Fibroblast of the aortic adventitia (primary cell): ENCODE results near the gene BMAL1. TPM values are rescaled to one million over a fixed set of nuclear protein-coding genes. Genes with fewer than 3 reads are reported as not detected.

Experiments
- DNase-seq: peaks from one replicate; pipeline ENCODE4 v3.0.0-alpha.2; 2010; ENCODE audit warnings: low read depth
- H3K4me3 ChIP-seq: 2 replicates; pipeline ENCODE4 v1.5.1; 2011; ENCODE audit warnings: low read depth, mild to moderate bottlenecking, control low read depth, low read length, moderate library complexity
- CTCF ChIP-seq: IDR thresholded peaks from 2 replicates; pipeline ENCODE4 v1.5.1; 2011; ENCODE audit warnings: mild to moderate bottlenecking, low read length, control low read depth, inconsistent platforms; ENCODE audit not compliant: insufficient read depth
- total RNA-seq: library from RNA; depleted of rRNA; stranded (reverse); fragments of >200 nt; gene quantifications from 2 replicates; pipeline ENCODE4 v1.2.3, GENCODE V29; 2012; ENCODE audit warnings: low replicate concordance

Gene BMAL1
- total RNA-seq, 1 donor, result 5.5 TPM

GRCh38 chr11:13354335-13354734 is 76.7 kb downstream of the BMAL1 start:
- peak; percentile 32 for TF ChIP-seq CTCF
- no peak for DNase-seq
- no peak overlapping the region for H3K4me3 ChIP-seq

- TF ChIP-seq CTCF, result no peak
- no peak for DNase-seq
- no peak overlapping the region for H3K4me3 ChIP-seq
These were observed 77.6 kb downstream of the BMAL1 start for GRCh38 chr11:13355191-13355590.

- TF ChIP-seq CTCF, result no peak
- no peak for DNase-seq
- H3K4me3 ChIP-seq, result no peak overlapping the region
These were observed 79.6 kb downstream of the BMAL1 start for GRCh38 chr11:13357232-13357631.

GRCh38 chr11:13358596-13359270 is 81.1 kb downstream of the BMAL1 start:
- H3K4me3 ChIP-seq, result no peak overlapping the region
- no peak for DNase-seq
- no peak for TF ChIP-seq CTCF

- DNase-seq, result no peak
- H3K4me3 ChIP-seq, result no peak overlapping the region
- no peak for TF ChIP-seq CTCF
These were observed 85.1 kb downstream of the BMAL1 start for GRCh38 chr11:13362596-13363109.

GRCh38 chr11:13364388-13364787 is 86.8 kb downstream of the BMAL1 start:
- TF ChIP-seq CTCF, result no peak
- H3K4me3 ChIP-seq, result no peak overlapping the region
- no peak for DNase-seq
